HG03439 (cell line): ENCODE data around the gene ATAD3B.
"Not testable (repeated sequence)": the region's sequence is repeated elsewhere in the genome, so short reads cannot be mapped to it uniquely, and the experiment has no call there.

ENCODE experiments used
- ATAC-seq: cut with Tn5 transposase; IDR thresholded peaks from one replicate; pipeline ENCODE4 v1.9.1; 2021; ENCODE audit warnings: mild to moderate bottlenecking, moderate library complexity; ENCODE audit not compliant: unreplicated experiment

The ATAD3B gene

DNA sequence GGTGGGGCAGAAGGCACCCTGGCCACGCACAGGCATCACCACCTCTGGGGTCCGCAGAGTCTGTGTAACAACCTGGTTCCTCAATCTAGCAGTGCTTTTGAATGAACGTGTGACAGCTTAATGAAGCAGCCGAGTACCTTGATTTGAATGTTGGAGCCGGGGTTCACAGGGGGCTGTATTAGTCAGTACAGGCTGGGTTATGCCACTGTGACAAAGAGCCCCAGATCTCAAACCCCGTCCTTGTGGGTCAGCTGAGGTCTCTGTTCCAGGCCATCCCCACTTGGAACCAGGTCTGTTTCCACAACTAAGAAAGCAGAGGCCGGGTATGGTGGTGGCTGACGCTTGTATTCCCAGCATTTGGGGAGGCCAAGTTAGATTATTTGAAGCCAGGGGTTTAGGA is 58.4 kb downstream of the ATAD3B start:
- ATAC-seq = no peak

DNA sequence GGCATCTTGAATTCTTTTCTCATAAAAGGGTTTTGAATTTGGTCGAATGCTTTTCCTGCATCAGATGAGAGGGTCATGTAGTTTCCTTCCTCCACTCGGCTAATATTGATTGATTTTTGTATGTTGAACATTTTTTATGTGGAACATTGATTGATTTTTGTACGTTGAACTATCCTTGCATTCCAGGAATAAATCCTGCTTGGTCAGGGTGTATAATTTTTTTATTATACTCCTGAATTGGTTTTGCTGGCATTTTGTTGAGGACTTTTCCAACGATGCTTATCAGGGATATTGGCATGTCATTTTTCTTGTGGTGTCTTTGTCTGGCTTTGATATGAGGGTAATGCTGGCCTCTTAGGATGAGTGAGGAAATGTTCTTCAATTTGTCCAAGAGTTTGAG is 60.4 kb downstream of the ATAD3B start:
- ATAC-seq = no peak

DNA sequence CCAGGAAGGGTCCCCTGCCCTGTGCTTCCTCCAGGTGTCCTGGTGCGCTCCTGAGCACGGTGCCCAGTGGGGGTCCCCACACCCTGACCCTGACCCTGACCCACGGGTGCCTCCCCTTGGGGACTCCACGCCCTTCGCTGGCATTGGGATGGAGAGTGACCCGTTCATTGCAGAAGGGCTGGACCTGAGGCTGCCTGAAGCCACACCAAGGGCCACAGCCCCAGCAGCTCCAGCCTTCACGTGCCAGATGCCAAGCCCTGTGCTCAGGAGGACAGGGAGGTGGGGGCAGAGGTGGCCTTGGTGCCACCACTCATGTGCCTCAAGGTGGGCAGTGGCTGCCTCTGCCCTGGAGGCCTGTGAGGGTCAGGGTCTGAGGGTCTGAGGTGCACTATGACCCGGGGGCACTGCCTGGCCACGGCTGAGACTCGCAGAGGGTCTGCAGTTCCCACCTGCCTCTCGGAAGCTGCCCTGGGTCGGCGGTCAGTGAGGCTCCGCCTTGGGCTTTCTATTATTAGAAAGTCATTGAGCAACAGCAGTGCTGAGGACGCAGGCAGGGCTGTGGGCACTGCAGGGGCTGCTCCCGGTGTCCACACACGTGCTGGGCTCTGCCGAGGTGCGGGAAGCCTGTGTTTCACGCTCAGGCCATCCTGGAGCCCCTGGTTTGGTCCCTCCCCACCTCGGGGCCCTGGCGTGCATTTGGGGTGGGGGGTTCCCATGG is 61.8 kb downstream of the ATAD3B start:
- ATAC-seq = not testable (repeated sequence)

DNA sequence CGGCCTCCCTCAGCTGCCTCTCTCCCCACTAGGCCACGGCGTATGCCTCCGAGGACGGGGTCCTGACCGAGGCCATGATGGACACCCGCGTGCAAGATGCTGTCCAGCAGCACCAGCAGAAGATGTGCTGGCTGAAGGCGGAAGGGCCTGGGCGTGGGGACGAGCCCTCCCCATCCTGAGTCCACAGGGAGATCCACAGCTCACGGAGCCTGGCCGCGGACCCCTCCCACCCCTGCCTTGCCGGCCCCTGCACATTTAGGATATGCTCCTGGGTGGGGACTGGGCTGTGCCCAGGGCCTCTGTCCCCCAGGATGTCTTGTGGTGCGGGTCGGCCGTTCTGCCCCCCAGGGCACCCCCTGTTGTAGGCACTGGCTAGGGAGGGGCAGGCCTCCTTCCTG is 62.3 kb downstream of the ATAD3B start:
- not testable (repeated sequence) for ATAC-seq

DNA sequence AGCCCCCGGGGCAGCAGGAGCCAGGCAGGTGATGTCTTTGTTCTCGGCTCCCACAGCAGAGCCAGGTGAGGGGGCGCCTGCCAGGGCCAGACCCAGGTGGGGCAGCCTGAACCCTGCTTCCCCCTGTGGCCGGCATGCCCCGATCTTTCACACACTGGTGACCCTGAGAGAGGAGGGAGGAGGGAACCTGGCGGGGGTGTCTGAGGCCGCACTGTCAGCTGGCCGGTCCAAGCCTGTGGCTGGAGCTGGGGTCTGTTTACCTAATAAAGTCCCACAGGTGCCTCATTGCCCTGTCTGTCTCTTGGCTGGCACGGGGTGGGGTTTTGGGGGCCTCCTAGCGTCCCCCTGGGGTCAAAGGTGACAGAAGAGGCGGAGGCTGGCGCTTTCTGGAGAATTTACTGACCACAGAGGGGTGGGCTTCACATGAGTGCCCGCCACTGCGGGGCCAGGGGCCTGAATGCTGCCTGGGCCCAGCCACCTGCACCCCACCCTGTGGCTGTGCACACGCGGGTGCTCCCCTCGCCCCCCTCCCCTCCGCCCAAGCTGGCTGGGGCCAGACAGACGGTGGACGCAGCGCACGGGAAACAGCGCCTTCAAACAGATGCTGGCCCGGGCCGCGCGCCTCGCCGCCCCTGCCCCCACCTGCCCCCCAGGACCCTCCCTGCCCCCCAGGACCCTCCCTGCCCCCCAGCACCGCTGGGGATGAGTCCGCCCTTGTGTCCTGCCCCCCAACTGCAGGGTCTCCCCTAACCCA is 63.0 kb downstream of the ATAD3B start:
- no peak for ATAC-seq

DNA sequence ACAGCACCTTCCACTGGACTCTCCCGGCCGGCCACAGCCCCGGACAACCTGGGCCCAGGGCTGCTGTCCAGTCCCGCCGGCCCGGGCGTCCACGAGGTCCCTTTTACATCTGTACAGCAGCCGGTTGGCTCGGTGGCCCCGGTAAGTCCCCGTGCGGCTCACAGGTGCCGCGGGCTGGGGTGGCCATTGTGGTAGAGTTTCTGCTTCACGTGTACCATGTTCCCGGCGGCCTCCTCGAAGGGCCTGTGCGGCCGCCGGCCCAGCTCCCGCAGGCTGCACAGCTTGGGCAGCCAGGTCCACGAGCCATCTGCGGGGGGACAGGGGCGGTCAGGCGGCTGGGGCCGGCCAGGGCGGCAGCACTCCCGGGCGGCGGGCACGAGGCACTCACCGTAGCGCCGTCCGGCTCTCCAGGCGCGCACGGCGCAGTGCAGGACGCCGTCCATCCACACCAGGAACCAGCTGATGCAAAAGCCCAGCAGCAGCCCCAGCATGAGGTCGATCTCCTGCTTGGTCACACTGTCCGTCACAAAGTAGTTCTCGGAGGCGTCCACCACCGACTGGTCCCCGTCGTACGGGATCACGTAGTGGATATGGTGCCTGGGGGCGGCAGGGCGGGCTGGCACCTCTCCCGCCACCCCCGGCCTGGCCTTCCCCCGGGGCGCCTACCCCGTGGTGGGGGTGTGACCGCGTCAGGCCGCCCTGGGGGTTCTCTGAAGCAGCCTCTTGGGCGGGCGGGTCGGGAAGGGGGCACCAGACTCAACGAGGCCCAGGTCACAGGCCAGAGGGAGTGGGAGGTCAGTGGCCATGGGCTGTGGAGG is 63.8 kb downstream of the ATAD3B start:
- no peak for ATAC-seq

DNA sequence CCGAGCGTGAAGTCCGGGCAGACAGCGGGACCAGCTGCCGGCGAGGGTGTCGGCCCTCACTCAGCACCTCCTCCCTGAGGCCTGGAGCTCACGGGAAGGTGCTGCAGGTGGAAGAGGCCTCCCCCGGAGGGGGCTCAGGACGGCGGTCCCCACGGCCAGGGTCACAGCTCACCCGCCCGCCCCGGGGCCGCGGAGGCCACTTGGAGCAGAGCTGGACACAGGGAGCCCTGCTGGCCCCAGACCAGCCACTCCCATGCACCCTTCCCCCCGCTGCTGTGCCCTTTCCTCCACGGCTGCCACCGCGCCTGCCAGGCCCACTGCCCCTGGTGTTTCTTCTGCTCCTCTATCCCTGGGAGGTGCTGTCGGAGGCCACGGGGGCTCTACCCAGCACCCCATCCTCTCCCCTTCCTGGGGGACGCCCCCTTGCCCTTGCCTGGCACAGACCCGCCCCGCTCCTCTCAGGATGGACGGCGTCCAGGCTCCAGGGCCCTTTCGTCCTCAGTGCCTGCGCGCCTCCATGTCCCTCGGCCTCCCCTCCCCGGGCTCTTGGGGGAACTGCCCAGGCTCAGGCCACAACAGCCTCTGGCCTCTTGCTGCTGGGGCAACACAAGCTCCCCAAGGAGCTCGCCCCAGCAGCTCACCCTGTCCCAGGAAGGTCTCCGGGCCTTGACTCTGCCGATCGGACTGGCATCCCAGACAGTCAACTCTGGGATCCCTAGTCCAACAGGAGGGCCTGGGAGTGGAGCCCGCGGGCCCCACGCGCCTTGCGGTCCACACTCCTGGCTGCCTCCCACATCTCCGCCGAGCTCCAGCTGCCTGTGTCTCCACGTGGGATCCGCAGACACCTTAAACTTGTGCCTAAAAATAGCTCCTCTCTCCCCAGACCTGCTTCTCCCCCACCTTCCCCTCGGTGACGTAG is 64.7 kb downstream of the ATAD3B start:
- ATAC-seq = no peak

DNA sequence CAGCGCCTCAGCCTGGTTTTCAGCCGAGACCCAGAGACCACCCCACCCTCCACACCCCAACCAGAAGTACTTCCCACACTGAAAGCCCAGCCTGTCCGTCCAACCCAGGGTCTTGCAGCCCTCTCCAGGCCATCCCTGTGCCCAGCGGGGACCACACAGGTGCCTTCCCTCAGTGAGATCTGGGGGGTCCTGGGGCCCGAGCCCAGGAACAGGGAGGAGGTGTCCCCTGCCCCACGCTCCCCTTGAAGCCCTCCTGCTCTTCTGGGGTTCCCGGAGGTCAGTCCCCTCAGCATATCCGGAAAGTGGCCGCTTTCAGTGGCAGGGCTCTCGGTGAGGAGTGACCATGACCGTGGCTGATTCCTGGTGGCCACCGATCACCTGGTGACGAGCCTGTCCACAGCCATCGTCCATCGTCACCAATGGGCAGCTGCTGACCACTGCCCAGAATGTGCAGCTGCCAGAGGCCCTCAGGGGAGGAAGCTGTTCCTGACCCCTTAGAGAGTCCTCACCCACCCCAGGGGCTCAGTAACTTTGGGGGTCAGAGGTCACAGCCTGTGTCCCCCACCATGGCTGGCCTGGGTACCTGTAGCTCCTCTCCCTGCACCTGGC is 65.5 kb downstream of the ATAD3B start:
- no peak for ATAC-seq

DNA sequence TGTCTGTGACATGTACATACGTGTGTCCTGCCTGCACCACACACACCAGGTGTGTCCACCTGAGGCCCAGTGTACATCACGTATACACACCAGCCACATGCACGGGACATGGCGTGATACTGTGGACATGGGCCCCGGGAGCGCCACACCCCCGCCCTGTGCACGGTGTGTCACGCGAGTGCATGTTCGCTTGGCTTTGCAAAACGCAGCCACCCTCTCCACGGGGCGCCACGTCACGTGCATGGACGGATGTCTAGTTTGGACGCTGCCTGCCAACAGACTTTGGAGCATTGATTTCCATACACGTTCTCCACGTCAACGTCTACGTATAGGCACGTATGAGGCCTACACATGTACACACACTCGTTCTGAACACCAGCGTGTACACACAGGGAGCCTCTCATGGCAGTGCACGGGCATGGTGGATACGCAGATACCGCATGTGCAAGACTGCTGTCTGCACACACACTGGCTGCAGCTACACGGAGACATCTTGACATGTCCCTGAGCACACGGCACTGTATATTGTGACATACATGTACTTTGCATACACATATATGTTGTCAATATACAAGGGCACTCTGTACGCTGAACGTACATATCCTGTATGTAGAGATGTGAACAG is 66.2 kb downstream of the ATAD3B start:
- no peak for ATAC-seq

DNA sequence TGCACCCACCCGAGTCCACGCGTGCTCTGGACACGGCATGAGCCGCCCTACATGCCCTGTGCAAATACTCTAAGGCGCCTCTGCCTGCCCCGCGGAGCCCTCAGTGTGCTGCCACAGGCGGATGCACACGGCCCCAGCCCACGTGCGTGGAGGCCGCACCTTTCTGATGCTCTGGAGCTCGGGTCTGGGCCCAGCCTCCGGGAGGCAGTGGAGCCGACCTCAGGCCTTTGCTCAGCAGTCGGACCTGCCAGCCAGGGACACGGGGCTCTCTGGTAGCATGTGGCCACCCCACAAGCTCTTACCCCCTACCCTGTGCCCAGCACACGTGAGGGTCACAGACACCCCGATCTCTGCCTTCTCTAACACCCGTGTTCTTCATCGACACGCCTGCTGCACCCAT is 66.8 kb downstream of the ATAD3B start:
- no peak for ATAC-seq

DNA sequence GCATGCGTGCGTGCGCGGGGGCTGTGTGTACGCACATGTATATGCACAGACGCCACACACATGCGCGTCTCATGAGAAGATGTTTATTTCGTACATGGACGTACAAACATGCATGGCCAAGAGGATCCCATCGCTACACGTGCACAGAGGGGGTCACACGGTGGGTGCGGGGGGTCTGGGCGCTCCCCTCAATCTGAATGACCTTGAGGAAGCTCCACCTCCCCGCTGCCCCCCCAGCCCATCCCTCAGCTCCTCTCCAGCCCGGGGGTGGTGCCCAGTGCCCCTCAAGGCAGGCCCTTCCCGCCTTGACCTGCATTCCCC is 67.4 kb downstream of the ATAD3B start:
- ATAC-seq = no peak

DNA sequence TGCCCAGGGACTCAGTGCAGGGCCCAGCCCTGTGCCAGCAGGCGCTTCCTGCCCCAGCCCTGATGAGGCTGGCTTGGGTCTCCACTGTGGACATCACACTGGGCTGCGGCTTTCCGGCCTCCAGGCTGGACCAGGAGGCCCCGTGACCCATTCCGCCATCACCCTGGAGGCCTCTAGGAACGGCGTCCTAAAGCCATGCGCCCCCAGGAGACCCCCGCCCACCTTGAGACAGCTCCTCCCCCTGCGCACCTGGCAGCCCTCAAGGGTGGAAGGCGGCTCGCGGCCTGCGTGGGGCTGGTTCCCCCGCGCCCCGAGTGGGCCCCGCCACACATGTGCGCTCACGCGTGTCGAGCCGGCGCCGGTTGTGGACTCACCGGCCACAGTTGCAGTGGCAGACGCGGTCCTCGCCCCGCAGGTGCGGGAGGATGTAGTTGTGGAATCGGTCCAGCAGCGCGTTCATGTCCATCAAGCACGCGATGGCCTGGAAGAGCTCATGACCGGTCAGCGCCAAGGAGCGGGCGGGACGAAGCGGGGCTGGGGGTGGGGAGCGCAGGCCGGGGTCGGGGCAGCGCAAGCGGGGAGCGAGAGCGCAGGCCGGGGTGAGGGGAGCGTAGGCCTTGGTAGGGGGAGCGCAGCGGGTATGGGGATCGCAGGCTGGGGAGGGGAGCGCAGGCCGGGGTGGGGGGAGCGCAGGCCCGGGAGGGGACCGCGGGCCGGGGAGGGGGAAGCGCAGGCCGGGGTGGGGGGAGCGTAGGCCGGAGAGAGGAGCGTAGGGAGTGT is 67.9 kb downstream of the ATAD3B start:
- ATAC-seq = no peak

DNA sequence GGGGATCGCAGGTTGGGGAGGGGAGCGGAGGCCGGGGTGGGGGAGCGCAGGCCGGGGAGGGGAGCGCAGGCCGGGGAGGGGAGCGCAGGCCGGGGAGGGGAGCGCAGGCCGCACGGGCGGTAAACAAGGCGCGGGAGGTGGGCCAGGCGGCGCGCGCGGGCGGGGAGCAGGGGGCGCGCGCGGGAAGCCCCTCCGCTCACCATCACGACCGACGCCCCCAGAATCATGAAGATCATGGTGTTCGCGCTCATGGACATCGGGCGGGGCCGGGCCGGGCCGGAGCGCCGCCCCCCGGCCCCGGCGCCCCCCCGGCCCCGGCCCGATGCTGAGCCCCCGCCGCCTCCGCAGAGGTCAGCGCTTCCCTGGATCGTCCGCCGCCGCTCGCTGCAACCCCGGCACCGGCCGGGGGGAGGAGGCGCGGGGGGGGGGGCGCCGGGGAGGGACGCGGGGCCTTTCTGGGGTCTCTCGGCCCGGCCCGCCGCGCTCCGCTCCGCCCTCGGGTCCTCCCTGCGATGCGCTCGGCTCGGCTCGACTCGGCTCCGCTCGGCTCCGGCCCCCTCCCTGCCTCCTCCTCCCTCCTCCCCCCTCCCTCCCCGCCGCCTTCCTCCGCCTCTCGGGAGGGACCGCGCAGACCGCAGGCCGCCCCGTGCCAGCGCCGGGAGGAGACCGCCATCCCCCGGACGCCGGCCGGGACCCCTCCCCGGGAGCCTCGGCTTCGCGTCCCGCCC is 68.7 kb downstream of the ATAD3B start, which contains the start of gene TMEM240:
TSS of gene TMEM240 (minus strand) at position 535 of the 728 bp plus-strand sequence. CDS start at position 257, 278 bp downstream.
- no peak for ATAC-seq

DNA sequence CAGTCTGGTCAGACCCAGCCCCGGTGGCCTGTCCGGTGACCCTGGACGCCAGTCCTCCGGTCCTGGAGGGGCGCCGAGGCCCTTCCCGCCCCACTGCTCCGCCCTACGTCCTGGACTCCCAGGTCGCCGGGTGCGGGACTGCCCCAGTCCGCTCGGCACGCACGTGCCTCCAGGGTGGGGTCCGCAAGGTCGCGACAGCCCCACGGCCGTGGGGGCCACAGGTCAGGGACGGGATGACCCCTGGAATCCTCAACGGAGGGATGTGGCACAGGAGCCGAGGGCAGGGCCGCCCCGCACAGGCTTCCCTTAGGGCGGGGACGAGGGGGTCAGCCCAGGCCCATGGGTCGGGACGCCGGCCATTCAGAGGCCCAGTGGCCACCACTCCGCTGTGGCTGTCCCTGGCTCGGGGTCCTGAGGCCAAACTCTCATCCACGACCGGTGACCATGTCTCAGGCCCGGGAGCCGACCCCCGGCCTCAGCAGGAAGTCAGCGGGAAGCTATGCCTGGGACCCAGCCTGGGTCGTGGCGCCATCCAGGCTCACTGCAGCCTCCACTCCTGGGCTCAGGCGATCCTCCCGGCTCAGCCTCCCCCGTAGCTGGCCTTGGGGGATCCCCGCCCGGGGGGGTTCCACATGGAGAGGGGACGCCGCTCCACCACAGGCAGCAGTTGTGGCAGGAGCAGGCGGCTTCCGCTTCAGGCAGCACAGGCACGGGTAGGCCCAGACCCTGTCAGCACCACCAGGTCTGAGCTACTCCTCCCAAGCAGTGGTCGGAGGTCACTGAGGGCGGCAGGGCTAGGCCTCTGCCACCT is 69.5 kb downstream of the ATAD3B start:
- no peak for ATAC-seq

DNA sequence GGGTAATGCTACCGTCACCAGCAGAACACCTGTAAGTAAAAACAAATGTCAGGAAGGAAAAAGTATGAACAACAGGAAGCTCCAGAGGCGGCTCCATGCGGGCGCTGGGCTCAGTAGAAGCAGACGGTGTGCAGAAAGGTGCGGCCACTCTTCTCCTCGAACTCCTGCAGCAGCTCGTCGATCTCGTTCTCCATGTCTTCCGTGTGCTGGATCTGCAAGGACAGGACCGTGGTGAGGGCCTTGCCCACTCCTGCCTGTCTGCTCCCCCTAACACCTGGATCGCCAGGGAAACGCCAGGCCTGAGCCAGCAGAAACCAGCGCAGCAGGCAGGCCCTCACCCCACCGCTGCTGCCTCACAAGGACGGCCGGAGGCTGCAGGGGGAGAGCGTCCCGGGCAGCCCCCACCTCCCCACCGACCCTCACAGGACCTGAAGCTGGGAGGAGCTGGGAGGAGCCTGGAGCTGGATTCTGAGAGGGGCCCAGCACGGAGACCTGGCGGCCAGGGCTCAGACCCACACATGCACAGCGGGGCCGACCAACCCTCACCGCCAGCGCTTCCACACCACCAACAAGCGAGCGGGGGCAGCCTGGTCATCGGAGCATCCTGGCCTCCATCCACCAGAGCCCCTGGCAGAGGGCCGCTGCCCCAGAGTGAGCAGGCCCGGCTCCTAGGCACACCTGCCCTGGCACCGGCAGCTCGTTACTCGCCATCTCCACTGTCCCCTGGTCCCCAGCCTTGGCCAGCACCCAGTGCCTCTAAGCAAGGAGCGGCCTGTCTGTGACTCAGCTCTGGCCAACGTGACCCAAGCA is 70.6 kb downstream of the ATAD3B start:
- ATAC-seq = no peak
